Pons (tissue), 1 donor: Measurements from ENCODE around the gene CHD2.
A peak's percentile ranks its signal among the peaks of the same experiment; 100 is the strongest.
"Not testable (repeated sequence)": the region's sequence is repeated elsewhere in the genome, so short reads cannot be mapped to it uniquely, and the experiment has no call there.

Source experiments
- DNase-seq: peaks from one replicate; pipeline ENCODE4 v3.0.0-alpha.2; 2016; ENCODE audit warnings: low spot score

CHD2 gene

GRCh38 chr15:92899948-92900730 lies at the start of gene CHD2:
Gene CHD2 (plus strand): TSS chr15:92900324. CDS start chr15:92901238, 914 bp downstream.
- DNase-seq: peak; percentile 84

- DNase-seq: no peak
Measured at GRCh38 chr15:92853222-92853621, 46.9 kb upstream of the CHD2 start.

GRCh38 chr15:92861742-92862141 lies 38.4 kb upstream of the CHD2 start:
- DNase-seq: no peak

- DNase-seq: no peak
Measured at GRCh38 chr15:92864127-92864814, 35.9 kb upstream of the CHD2 start.

GRCh38 chr15:92869263-92869940 lies 30.7 kb upstream of the CHD2 start:
- DNase-seq: no peak

GRCh38 chr15:92870010-92870591 lies 30.0 kb upstream of the CHD2 start:
- DNase-seq: no peak

- DNase-seq: not testable (repeated sequence)
Measured at GRCh38 chr15:92872967-92873366, 27.2 kb upstream of the CHD2 start.

GRCh38 chr15:92877000-92877399 lies 23.1 kb upstream of the CHD2 start:
- no peak for DNase-seq

- DNase-seq: no peak
Measured at GRCh38 chr15:92877416-92877815, 22.7 kb upstream of the CHD2 start.

GRCh38 chr15:92878593-92879053 lies 21.5 kb upstream of the CHD2 start:
- DNase-seq: peak; percentile 12

- peak; percentile 24 for DNase-seq
Measured at GRCh38 chr15:92879949-92880725, 20.0 kb upstream of the CHD2 start.

GRCh38 chr15:92880796-92881195 lies 19.3 kb upstream of the CHD2 start:
- peak; percentile 16 for DNase-seq

- DNase-seq: peak; percentile 46
Measured at GRCh38 chr15:92881211-92881754, 18.8 kb upstream of the CHD2 start.

GRCh38 chr15:92881802-92882696 lies 18.1 kb upstream of the CHD2 start:
- peak; percentile 100 for DNase-seq

- DNase-seq: no peak
Measured at GRCh38 chr15:92882697-92883162, 17.4 kb upstream of the CHD2 start.

GRCh38 chr15:92883163-92883875 lies 16.8 kb upstream of the CHD2 start:
- DNase-seq: peak; percentile 65

GRCh38 chr15:92883876-92884435 lies 16.2 kb upstream of the CHD2 start:
- peak; percentile 51 for DNase-seq

GRCh38 chr15:92884436-92885223 lies 15.5 kb upstream of the CHD2 start:
- peak; percentile 49 for DNase-seq
